Hepatocyte (in vitro differentiated cells): ENCODE measurements around the gene CTBP2. TPM values are rescaled to one million over a fixed set of nuclear protein-coding genes. Genes with fewer than 3 reads are reported as not detected.

Experiments
- DNase-seq: peaks from one replicate; pipeline ENCODE4 v3.0.0-alpha.2; 2016; ENCODE audit warnings: low spot score
- H2AFZ ChIP-seq: fragments of 200-600 bp; sonication (generic); 2 replicates; pipeline ENCODE4 v1.6.0; 2016; ENCODE audit warnings: antibody characterized with exemption, mild to moderate bottlenecking
- H3K27ac ChIP-seq: fragments of 200-600 bp; sonication (generic); 2 replicates; pipeline ENCODE4 v1.5.1; 2016; ENCODE audit warnings: mild to moderate bottlenecking
- H3K27me3 ChIP-seq: fragments of 200-600 bp; sonication (generic); 2 replicates; pipeline ENCODE4 v1.6.1; 2016
- H3K36me3 ChIP-seq: fragments of 200-600 bp; sonication (generic); replicated peaks from 2 replicates; pipeline ENCODE4 v1.5.1; 2016; ENCODE audit warnings: low read depth; ENCODE audit not compliant: insufficient read depth
- H3K4me1 ChIP-seq: fragments of 200-600 bp; sonication (generic); 2 replicates; pipeline ENCODE4 v1.5.1; 2016; ENCODE audit warnings: mild to moderate bottlenecking, moderate library complexity; ENCODE audit not compliant: insufficient read depth
- H3K4me2 ChIP-seq: fragments of 200-600 bp; sonication (generic); 2 replicates; pipeline ENCODE4 v1.6.0; 2016
- H3K4me3 ChIP-seq: fragments of 200-600 bp; sonication (generic); 2 replicates; pipeline ENCODE4 v1.5.1; 2016; ENCODE audit warnings: mild to moderate bottlenecking
- H3K79me2 ChIP-seq: fragments of 200-600 bp; sonication (generic); 2 replicates; pipeline ENCODE4 v1.6.0; 2017; ENCODE audit warnings: mild to moderate bottlenecking
- H3K9me2 ChIP-seq: fragments of 200-600 bp; sonication (generic); replicated peaks from 2 replicates; pipeline ENCODE4 v1.6.0; 2017; ENCODE audit warnings: mild to moderate bottlenecking; ENCODE audit not compliant: insufficient read depth
- H3K9me3 ChIP-seq: fragments of 200-600 bp; sonication (generic); 2 replicates; pipeline ENCODE4 v1.5.1; 2016; ENCODE audit warnings: low read depth, mild to moderate bottlenecking
- H4K20me1 ChIP-seq: fragments of 200-600 bp; sonication (generic); 2 replicates; pipeline ENCODE4 v1.6.0; 2016; ENCODE audit warnings: mild to moderate bottlenecking; ENCODE audit not compliant: insufficient read depth, poor library complexity, severe bottlenecking
- CTCF ChIP-seq: fragments of 200-600 bp; sonication (generic); IDR thresholded peaks from 2 replicates; pipeline ENCODE4 v1.5.1; 2016; ENCODE audit warnings: antibody characterized with exemption, mild to moderate bottlenecking; ENCODE audit not compliant: poor library complexity
- EZH2 ChIP-seq: fragments of 200-600 bp; sonication (generic); IDR thresholded peaks from 2 replicates; pipeline ENCODE4 v1.6.1; 2016; ENCODE audit warnings: antibody characterized with exemption, mild to moderate bottlenecking, borderline replicate concordance
- EZH2phosphoT487 ChIP-seq: fragments of 200-600 bp; sonication (generic); IDR thresholded peaks from one replicate; pipeline ENCODE4 v1.6.1; 2018; ENCODE audit warnings: antibody characterized with exemption, mild to moderate bottlenecking, low read depth, moderate library complexity; ENCODE audit not compliant: unreplicated experiment, severe bottlenecking
- WGBS: methylation state at CpG from one replicate; pipeline ENCODE4 v1.1.6; 2016; ENCODE audit warnings: low lambda C conversion rate; ENCODE audit errors: missing lambda C conversion rate; 5-methylcytosine and 5-hydroxymethylcytosine counted together
- polyA plus RNA-seq: library from polyadenylated mRNA; unstranded; fragments of >200 nt; fragmentation: Nextera tagmentation; extraction: Ambion mirVana; gene quantifications from 2 replicates; pipeline ENCODE4 v1.2.1, GENCODE V29; 2016
- total RNA-seq: library from RNA; depleted of rRNA; stranded (reverse); fragments of >200 nt; gene quantifications from 2 replicates; pipeline ENCODE4 v1.2.3, GENCODE V29; 2014

Gene CTBP2
- total and polyA plus RNA-seq, 2 experiments from 2014 or later = 61.3 to 81.0 TPM

- H3K79me2 ChIP-seq = peaks cover 82% of the 10 kb centered on the region
- no peaks in the 10 kb centered on the region for H3K36me3 ChIP-seq
- H3K9me3 ChIP-seq = no peaks in the 10 kb centered on the region
- no peak overlapping the region for H3K4me2 ChIP-seq
- peaks cover 79% of the 10 kb centered on the region for H4K20me1 ChIP-seq
- TF ChIP-seq EZH2 = no peak
- TF ChIP-seq EZH2phosphoT487 = no peak
- TF ChIP-seq CTCF = no peak
- H3K27ac ChIP-seq = no peak overlapping the region
- H3K9me2 ChIP-seq = no peaks in the 10 kb centered on the region
- no peak overlapping the region for H3K4me3 ChIP-seq
- H2AFZ ChIP-seq = no peak overlapping the region
- no peak for DNase-seq
- 93% methylated on average over 26 of the region's 27 CpGs for WGBS
- peaks cover 43% of the 10 kb centered on the region for H3K4me1 ChIP-seq
- no peaks in the 10 kb centered on the region for H3K27me3 ChIP-seq
Measured at GRCh38 chr10:125033146-125033924, 127.0 kb downstream of the CTBP2 start.

GRCh38 chr10:125032474-125033020 is 127.8 kb downstream of the CTBP2 start:
- H3K9me2 ChIP-seq = no peaks in the 10 kb centered on the region
- H3K36me3 ChIP-seq = no peaks in the 10 kb centered on the region
- 87% methylated on average over 15 of the region's 15 CpGs for WGBS
- TF ChIP-seq EZH2phosphoT487 = no peak
- TF ChIP-seq CTCF = no peak
- H3K27ac ChIP-seq = no peak overlapping the region
- no peak overlapping the region for H3K4me2 ChIP-seq
- H3K4me1 ChIP-seq = peaks cover 43% of the 10 kb centered on the region
- DNase-seq = no peak
- peaks cover 87% of the 10 kb centered on the region for H4K20me1 ChIP-seq
- H3K79me2 ChIP-seq = peaks cover 82% of the 10 kb centered on the region
- no peak overlapping the region for H2AFZ ChIP-seq
- H3K4me3 ChIP-seq = no peak overlapping the region
- H3K9me3 ChIP-seq = no peaks in the 10 kb centered on the region
- no peaks in the 10 kb centered on the region for H3K27me3 ChIP-seq

DNA sequence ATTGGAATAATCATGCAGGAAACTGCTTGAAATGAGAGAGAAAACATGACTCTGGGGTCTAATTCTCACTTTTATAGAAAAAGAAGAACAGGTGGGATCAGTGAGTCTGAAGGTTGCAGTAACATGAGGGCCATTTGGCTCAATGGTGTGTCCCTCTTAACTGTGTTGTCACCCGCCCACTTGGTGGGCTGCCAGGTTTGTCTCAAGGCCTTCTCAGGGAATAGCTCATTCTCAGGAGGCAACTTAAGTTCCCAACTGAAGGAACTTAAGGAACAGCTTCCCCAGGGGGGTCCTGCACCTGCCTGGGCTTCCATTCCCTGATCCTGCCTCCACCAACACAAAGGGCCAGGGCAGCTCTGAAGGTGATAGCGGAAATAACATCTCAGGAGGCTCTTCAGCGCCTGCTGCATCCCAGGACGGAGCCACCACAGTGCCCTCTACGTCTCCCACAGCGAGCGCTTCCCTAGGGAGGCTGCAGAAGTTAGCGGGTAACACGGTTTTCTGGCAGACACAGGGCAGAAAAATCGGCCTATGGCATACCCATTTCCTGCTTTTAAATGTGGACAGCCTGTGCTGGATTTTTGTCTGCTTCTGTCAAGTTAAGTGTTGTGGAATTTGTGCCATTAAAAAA is 129.7 kb downstream of the CTBP2 start:
- no peak for TF ChIP-seq EZH2
- TF ChIP-seq CTCF = no peak
- no peak for TF ChIP-seq EZH2phosphoT487
- H3K79me2 ChIP-seq = peaks cover 81% of the 10 kb centered on the region
- H3K4me3 ChIP-seq = no peak overlapping the region
- H3K9me2 ChIP-seq = no peaks in the 10 kb centered on the region
- H3K27ac ChIP-seq = no peak overlapping the region
- no peak overlapping the region for H3K4me2 ChIP-seq
- no peaks in the 10 kb centered on the region for H3K36me3 ChIP-seq
- H3K27me3 ChIP-seq = no peaks in the 10 kb centered on the region
- peaks cover 83% of the 10 kb centered on the region for H4K20me1 ChIP-seq
- H3K9me3 ChIP-seq = no peaks in the 10 kb centered on the region
- peaks cover 28% of the 10 kb centered on the region for H3K4me1 ChIP-seq
- DNase-seq = no peak
- no peak overlapping the region for H2AFZ ChIP-seq
- 89% methylated on average over 10 of the region's 10 CpGs for WGBS
